CD14-positive monocyte (primary cell): Measurements from ENCODE around the gene MEX3B. TPM values are rescaled to one million over a fixed set of nuclear protein-coding genes. Genes with fewer than 3 reads are reported as not detected.
"Not testable (repeated sequence)": the region's sequence is repeated elsewhere in the genome, so short reads cannot be mapped to it uniquely, and the experiment has no call there.

Source experiments
- DNase-seq, 3 donors: peaks; one replicate each; pipeline ENCODE4 v3.0.0-alpha.2; 2011 to 2022
- H2AFZ ChIP-seq: 2 replicates; pipeline ENCODE4 v1.6.0; 2012; ENCODE audit warnings: mild to moderate bottlenecking, low read depth, low read length, inconsistent platforms; ENCODE audit not compliant: insufficient read depth, poor library complexity, severe bottlenecking
- H3K27ac ChIP-seq, 2 donors: 1 replicate in 1 of 2; 2 replicates in 1 of 2; pipeline ENCODE4 v1.5.1; 2012 to 2013; ENCODE audit warnings: low read length in 2 of 2, control low read depth in 1 of 2, inconsistent platforms in 1 of 2, low read depth in 1 of 2, mild to moderate bottlenecking in 1 of 2
- H3K27me3 ChIP-seq, 2 donors: one replicate each; pipeline versions ENCODE4 v1.6.0 to v1.6.1; 2011 to 2013; ENCODE audit warnings: low read length in 2 of 2; ENCODE audit not compliant: control insufficient read depth in 2 of 2, insufficient read depth in 2 of 2
- H3K36me3 ChIP-seq, 2 donors: replicated peaks in 1 of 2; 1 replicate in 1 of 2; 2 replicates in 1 of 2; pipeline versions ENCODE4 v1.5.1 to v1.6.1; 2012 to 2013; ENCODE audit warnings: low read length in 2 of 2, control low read depth in 1 of 2, inconsistent platforms in 1 of 2, mild to moderate bottlenecking in 1 of 2; ENCODE audit not compliant: insufficient read depth in 2 of 2, control insufficient read depth in 1 of 2
- H3K4me1 ChIP-seq, 2 donors: 1 replicate in 1 of 2; 2 replicates in 1 of 2; pipeline versions ENCODE4 v1.5.1 to v1.6.1; 2012 to 2013; ENCODE audit warnings: low read length in 2 of 2, control low read depth in 1 of 2, inconsistent platforms in 1 of 2, mild to moderate bottlenecking in 1 of 2, moderate library complexity in 1 of 2; ENCODE audit not compliant: insufficient read depth in 2 of 2, control insufficient read depth in 1 of 2
- H3K4me2 ChIP-seq: replicated peaks from 2 replicates; pipeline ENCODE3; 2012; ENCODE audit warnings: low read length, moderate library complexity, mild to moderate bottlenecking; ENCODE audit not compliant: poor library complexity, severe bottlenecking; ENCODE audit errors: extremely low read depth
- H3K4me3 ChIP-seq, 3 experiments: fragments of 200-600 bp in 1 of 3; sonication (generic) in 1 of 3; replicated peaks in 1 of 3; 1 replicate in 2 of 3; 2 replicates in 1 of 3; pipeline ENCODE4 v1.5.1; 2011 to 2013; ENCODE audit warnings: low read length in 3 of 3, mild to moderate bottlenecking in 3 of 3, control low read depth in 2 of 3, low read depth in 2 of 3, inconsistent platforms in 1 of 3, moderate library complexity in 1 of 3
- H3K79me2 ChIP-seq: 2 replicates; pipeline ENCODE4 v1.6.0; 2012; ENCODE audit warnings: mild to moderate bottlenecking, control low read depth, inconsistent platforms, low read length, moderate library complexity; ENCODE audit not compliant: insufficient read depth
- H3K9ac ChIP-seq: 2 replicates; pipeline ENCODE4 v1.6.0; 2017; ENCODE audit warnings: low read length, mild to moderate bottlenecking; ENCODE audit not compliant: insufficient read depth, poor library complexity, severe bottlenecking
- H3K9me3 ChIP-seq, 2 donors: replicated peaks in 1 of 2; 1 replicate in 1 of 2; 2 replicates in 1 of 2; pipeline versions ENCODE4 v1.5.1 to v1.6.1; 2012 to 2013; ENCODE audit warnings: low read length in 2 of 2, control low read depth in 1 of 2; ENCODE audit not compliant: control insufficient read depth in 1 of 2, insufficient read depth in 1 of 2
- H4K20me1 ChIP-seq: 2 replicates; pipeline ENCODE4 v1.6.0; 2012; ENCODE audit warnings: mild to moderate bottlenecking, low read length, control low read depth, moderate library complexity; ENCODE audit not compliant: insufficient read depth
- H3K27ac Mint-ChIP-seq, 7 donors: one replicate each; pipeline ENCODE4 v1.8.0; 2020; ENCODE audit warnings: mild to moderate bottlenecking in 7 of 7, mixed read lengths in 7 of 7, moderate library complexity in 6 of 7, inconsistent platforms in 2 of 7
- H3K27me3 Mint-ChIP-seq, 3 donors: one replicate each; pipeline ENCODE4 v1.8.0; 2021 to 2022; ENCODE audit warnings: low read depth in 3 of 3, mild to moderate bottlenecking in 3 of 3, mixed read lengths in 3 of 3, moderate library complexity in 3 of 3, inconsistent platforms in 1 of 3
- H3K36me3 Mint-ChIP-seq, 2 donors: one replicate each; pipeline ENCODE4 v1.8.0; 2020; ENCODE audit warnings: mixed read lengths in 2 of 2, inconsistent platforms in 1 of 2, mild to moderate bottlenecking in 1 of 2
- H3K4me1 Mint-ChIP-seq: one replicate; pipeline ENCODE4 v1.8.0; 2020; ENCODE audit warnings: mild to moderate bottlenecking, mixed read lengths
- H3K4me3 Mint-ChIP-seq, 2 donors: one replicate each; pipeline ENCODE4 v1.8.0; 2020; ENCODE audit warnings: mild to moderate bottlenecking in 2 of 2, mixed read lengths in 2 of 2, moderate library complexity in 1 of 2
- H3K9me3 Mint-ChIP-seq, 7 donors: one replicate each; pipeline ENCODE4 v1.8.0; 2020 to 2022; ENCODE audit warnings: mixed read lengths in 7 of 7, mild to moderate bottlenecking in 6 of 7, moderate library complexity in 6 of 7, inconsistent platforms in 2 of 7
- WGBS: methylation state at CpG from one replicate; pipeline ENCODE4 v1.1.5; 2013; ENCODE audit warnings: missing lambda C conversion rate; ENCODE audit not compliant: insufficient coverage; 5-methylcytosine and 5-hydroxymethylcytosine counted together
- intact Hi-C, 2 donors: fragments of 100-400 bp; cut with micrococcal nuclease; formaldehyde crosslinking; loops; one replicate each; pipeline versions ENCODE4 v1.15.0 to v1.15.1; 2023
- polyA plus RNA-seq, 3 donors: library from polyadenylated mRNA; depleted of rRNA in 1 of 3; unstranded in 2 of 3; stranded (reverse) in 1 of 3; fragments of 300-500 nt in 2 of 3; fragments of >200 nt in 1 of 3; fragmentation: Illumina TruSeq in 2 of 3; gene quantifications; 1 replicate in 2 of 3; 2 replicates in 1 of 3; pipeline ENCODE4 v1.2.3, GENCODE V29; 2012 to 2021
- TF ChIP-seq, protein P1 (sequence below): fragments of 200-600 bp; IDR thresholded peaks from one replicate; pipeline ENCODE4 v1.8.0; 2022; ENCODE audit warnings: antibody characterized with exemption, mild to moderate bottlenecking

MEX3B gene
- polyA plus RNA-seq, 3 donors: 0.05 to 4.7 TPM; not detected in 1

- H3K9me3 Mint-ChIP-seq: peaks cover 5 to 16% (median 7%) of the 10 kb centered on the region in 7 donors
- H3K27me3 Mint-ChIP-seq: peaks cover 0 to 4% (median 0%) of the 10 kb centered on the region in 3 donors
- no peaks in the 10 kb centered on the region for H3K36me3 Mint-ChIP-seq
- Histone ChIP-seq H3K79me2 (no peaks in the 10 kb centered on the region), H3K36me3 (no peaks in the 10 kb centered on the region), H3K27me3 (no peaks in the 10 kb centered on the region), H3K9me3 (no peaks in the 10 kb centered on the region), H3K4me3 (no peak overlapping the region), H2AFZ (no peak overlapping the region), H3K27ac (no peak overlapping the region), H3K4me2 (no peak overlapping the region), H3K4me1 (no peaks in the 10 kb centered on the region), H4K20me1 (no peaks in the 10 kb centered on the region), H3K9ac (no peak overlapping the region)
- TF ChIP-seq, protein P1, sequence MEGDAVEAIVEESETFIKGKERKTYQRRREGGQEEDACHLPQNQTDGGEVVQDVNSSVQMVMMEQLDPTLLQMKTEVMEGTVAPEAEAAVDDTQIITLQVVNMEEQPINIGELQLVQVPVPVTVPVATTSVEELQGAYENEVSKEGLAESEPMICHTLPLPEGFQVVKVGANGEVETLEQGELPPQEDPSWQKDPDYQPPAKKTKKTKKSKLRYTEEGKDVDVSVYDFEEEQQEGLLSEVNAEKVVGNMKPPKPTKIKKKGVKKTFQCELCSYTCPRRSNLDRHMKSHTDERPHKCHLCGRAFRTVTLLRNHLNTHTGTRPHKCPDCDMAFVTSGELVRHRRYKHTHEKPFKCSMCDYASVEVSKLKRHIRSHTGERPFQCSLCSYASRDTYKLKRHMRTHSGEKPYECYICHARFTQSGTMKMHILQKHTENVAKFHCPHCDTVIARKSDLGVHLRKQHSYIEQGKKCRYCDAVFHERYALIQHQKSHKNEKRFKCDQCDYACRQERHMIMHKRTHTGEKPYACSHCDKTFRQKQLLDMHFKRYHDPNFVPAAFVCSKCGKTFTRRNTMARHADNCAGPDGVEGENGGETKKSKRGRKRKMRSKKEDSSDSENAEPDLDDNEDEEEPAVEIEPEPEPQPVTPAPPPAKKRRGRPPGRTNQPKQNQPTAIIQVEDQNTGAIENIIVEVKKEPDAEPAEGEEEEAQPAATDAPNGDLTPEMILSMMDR: no peak
- no peak overlapping the region for H3K27ac Mint-ChIP-seq
- DNase-seq: no peak
- WGBS: 75% methylated on average over 1 of the region's 1 CpG
- intact Hi-C loops: no loop called here
- H3K4me3 Mint-ChIP-seq: no peak overlapping the region
- H3K4me1 Mint-ChIP-seq: no peaks in the 10 kb centered on the region
Observed at GRCh38 chr15:82005239-82005638, 40.6 kb downstream of the MEX3B start.

DNA sequence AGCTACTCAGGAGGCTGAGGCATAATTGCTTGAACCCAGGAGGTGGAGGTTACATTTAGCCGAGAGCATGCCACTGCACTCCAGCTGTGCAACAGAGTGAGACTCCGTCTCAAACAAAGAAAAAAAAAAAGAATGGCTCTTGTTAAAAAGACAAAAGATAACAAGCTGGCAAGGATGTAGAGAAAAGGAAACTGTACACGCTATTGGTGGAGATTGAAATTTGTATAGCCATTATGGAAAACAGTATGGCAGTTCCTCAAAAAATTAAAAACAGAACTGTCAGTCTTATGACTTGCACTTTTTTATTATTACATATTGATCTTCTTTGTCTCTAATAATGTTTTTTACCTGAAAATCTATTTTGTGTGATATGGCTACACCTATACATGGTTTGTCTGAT is 41.9 kb downstream of the MEX3B start:
- no peak for DNase-seq

GRCh38 chr15:81995081-81995480 is 50.7 kb downstream of the MEX3B start:
- H3K27ac ChIP-seq, H3K36me3 ChIP-seq, H4K20me1 ChIP-seq, H3K79me2 ChIP-seq, H3K4me1 ChIP-seq, H3K27me3 Mint-ChIP-seq, H3K27ac Mint-ChIP-seq, H3K9ac ChIP-seq, H3K27me3 ChIP-seq, H3K4me3 ChIP-seq, H3K4me3 Mint-ChIP-seq, DNase-seq, H3K36me3 Mint-ChIP-seq, H2AFZ ChIP-seq, H3K4me2 ChIP-seq, H3K4me1 Mint-ChIP-seq, intact Hi-C loops, H3K9me3 ChIP-seq: not testable (repeated sequence)
- peaks cover 9 to 25% (median 17%) of the 10 kb centered on the region in 7 donors for H3K9me3 Mint-ChIP-seq
- 96% methylated on average over 14 of the region's 22 CpGs for WGBS

More for the DNA sequence above, 41.9 kb downstream of the MEX3B start:
- Mint-ChIP-seq H3K36me3 (no peaks in the 10 kb centered on the region), H3K27me3 (no peaks in the 10 kb centered on the region), H3K4me3 (no peak overlapping the region), H3K27ac (no peak overlapping the region), H3K9me3 (peaks cover 5 to 16% (median 6%) of the 10 kb centered on the region in 7 donors), H3K4me1 (no peaks in the 10 kb centered on the region)
- H3K79me2 ChIP-seq: no peaks in the 10 kb centered on the region
- no peaks in the 10 kb centered on the region for H3K27me3 ChIP-seq
- no peak overlapping the region for H3K4me3 ChIP-seq
- intact Hi-C loops: no loop called here
- H3K9ac ChIP-seq: no peak overlapping the region
- WGBS: 87% methylated on average over 3 of the region's 3 CpGs
- no peak overlapping the region for H3K27ac ChIP-seq
- no peaks in the 10 kb centered on the region for H4K20me1 ChIP-seq
- H3K4me1 ChIP-seq: no peaks in the 10 kb centered on the region
- no peak overlapping the region for H2AFZ ChIP-seq
- no peaks in the 10 kb centered on the region for H3K36me3 ChIP-seq
- no peaks in the 10 kb centered on the region for H3K9me3 ChIP-seq
- no peak overlapping the region for H3K4me2 ChIP-seq
- TF ChIP-seq, protein P1: no peak
